Measurements from ENCODE around the gene RAB10. TPM values are rescaled to one million over a fixed set of nuclear protein-coding genes. Genes with fewer than 3 reads are reported as not detected.
A peak's percentile ranks its signal among the peaks of the same experiment; 100 is the strongest.
"Not testable (repeated sequence)": the region's sequence is repeated elsewhere in the genome, so short reads cannot be mapped to it uniquely, and the experiment has no call there.

Gene RAB10
- total RNA-seq, 6 donors from 2014 or later: 81.7 to 139 (median 106) TPM

DNA sequence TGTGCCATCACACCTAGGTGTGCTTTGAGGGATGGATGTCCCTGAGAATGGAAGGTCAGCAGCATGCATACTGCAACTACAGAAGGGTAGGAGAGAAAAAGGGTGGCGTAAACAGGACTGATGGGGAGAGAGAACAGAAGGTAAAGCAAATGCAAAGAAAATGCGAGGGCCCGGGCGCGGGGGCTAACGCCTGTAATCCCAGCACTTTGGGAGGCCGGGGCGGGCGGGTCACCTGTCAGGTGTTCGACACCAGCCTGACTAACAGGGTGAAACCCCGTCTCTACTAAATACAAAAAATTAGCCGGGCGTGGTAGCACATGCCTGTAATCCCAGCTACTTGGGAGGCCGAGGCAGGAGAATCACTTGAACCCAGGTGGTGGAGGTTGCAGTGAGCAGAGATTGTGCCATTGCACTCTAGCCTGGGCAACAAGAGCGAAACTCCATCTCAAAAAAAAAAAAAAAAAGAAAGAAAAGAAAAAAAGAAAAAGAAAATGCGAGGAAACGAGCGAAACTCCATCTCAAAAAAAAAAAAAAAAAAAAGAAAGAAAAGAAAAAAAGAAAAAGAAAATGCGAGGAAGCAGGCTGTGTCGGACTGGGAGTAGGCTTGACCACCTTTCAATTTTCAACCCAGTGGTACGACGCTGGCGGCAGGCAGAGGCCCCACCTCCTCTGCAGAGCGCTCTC is 1.2 kb upstream of the RAB10 start:
- peak in 1 of 2 donors; percentile 79 for DNase-seq
- Histone ChIP-seq H3K4me3 (peak overlapping the region; percentile 74 to 88 (median 86)), H3K27ac (peak overlapping the region; percentile 92 to 98 (median 97)), H3K4me1 (peaks cover 16 to 34% (median 25%) of the 10 kb centered on the region in 4 donors)
- H3K36me3 ChIP-seq, H3K27me3 ChIP-seq, H3K9me3 ChIP-seq: not testable (repeated sequence)
- TF ChIP-seq POLR2A (IDR thresholded peaks at IDR 0.05): peak in 1 of 4 donors; percentile 25
- peak in 1 of 2 donors; percentile 56 for ATAC-seq (ENCODE audit: low FRiP score in 2 of 2)
- WGBS, 2 donors: 41 to 42% methylated on average over 24 of the region's 24 CpGs

DNA sequence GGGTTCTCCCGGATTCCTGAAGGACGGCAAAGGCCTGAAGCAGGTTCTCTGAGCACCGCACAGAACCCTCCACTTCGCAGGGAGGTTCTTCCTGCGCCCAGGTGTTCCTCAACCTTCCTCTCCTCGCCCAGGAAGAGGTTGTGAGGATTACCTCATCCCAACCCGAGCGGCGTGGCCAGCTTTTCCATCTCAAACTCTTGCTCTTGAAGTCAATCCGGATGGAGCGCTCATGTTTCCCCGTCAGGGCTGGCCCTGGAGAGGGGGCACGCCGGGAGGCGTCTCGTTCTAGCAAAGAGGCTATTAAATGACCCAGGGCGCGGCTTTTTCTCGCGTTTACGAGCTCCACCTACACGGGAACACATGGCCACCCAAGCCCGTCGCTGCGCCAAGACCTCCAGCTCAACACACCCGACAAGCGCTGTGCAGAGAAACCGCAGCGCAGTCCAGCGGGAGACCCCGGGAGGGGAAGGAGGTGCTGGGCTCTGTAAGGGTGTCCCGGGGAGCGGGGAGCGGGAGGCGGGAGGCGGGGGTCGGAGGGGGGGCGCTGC is 540 bp upstream of the RAB10 start:
- peak in 1 of 2 donors; percentile 53 for TF ChIP-seq POLR2AphosphoS5 (IDR thresholded peaks at IDR 0.05)
- peak in 2 of 4 donors; percentile 45 to 58 for TF ChIP-seq POLR2A (IDR thresholded peaks at IDR 0.05)
- TF ChIP-seq, protein P1, sequence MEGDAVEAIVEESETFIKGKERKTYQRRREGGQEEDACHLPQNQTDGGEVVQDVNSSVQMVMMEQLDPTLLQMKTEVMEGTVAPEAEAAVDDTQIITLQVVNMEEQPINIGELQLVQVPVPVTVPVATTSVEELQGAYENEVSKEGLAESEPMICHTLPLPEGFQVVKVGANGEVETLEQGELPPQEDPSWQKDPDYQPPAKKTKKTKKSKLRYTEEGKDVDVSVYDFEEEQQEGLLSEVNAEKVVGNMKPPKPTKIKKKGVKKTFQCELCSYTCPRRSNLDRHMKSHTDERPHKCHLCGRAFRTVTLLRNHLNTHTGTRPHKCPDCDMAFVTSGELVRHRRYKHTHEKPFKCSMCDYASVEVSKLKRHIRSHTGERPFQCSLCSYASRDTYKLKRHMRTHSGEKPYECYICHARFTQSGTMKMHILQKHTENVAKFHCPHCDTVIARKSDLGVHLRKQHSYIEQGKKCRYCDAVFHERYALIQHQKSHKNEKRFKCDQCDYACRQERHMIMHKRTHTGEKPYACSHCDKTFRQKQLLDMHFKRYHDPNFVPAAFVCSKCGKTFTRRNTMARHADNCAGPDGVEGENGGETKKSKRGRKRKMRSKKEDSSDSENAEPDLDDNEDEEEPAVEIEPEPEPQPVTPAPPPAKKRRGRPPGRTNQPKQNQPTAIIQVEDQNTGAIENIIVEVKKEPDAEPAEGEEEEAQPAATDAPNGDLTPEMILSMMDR (IDR thresholded peaks at IDR 0.05): no peak
- peak in 1 of 4 donors; percentile 26 for TF ChIP-seq EP300 (IDR thresholded peaks at IDR 0.05)
- H3K4me1 ChIP-seq: peaks cover 22 to 40% (median 27%) of the 10 kb centered on the region in 4 donors
- ATAC-seq (ENCODE audit: low FRiP score in 2 of 2) (peak; percentile 74 to 76), DNase-seq (peak in 1 of 2 donors; percentile 76)
- H3K27ac ChIP-seq: peak overlapping the region; percentile 92 to 98 (median 97)
- no peaks in the 10 kb centered on the region for H3K9me3 ChIP-seq
- H3K36me3 ChIP-seq: no peaks in the 10 kb centered on the region
- H3K4me3 ChIP-seq: peak overlapping the region; percentile 74 to 88 (median 86)
- 0 to 1% methylated on average over 23 to 25 of the region's 38 CpGs for WGBS, 2 donors
- no peaks in the 10 kb centered on the region for H3K27me3 ChIP-seq

DNA sequence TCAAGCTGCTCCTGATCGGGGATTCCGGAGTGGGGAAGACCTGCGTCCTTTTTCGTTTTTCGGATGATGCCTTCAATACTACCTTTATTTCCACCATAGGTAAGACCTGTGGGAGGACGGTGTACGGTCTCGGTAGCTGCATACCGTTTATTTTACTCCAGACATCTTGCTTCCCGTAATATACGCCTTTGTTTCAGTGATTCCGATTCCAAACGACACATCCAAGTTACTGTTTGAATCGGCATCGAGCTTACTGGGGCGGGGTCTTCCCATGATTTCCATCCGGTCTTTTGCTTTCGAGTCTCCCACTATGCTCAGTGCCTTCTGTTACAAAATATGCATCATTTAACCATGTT is 731 bp downstream of the RAB10 start:
- H3K4me1 ChIP-seq: peaks cover 22 to 52% (median 33%) of the 10 kb centered on the region in 4 donors
- peak overlapping the region; percentile 92 to 98 (median 97) for H3K27ac ChIP-seq
- H3K4me3 ChIP-seq: peak overlapping the region; percentile 74 to 90 (median 88)
- DNase-seq: no peak
- no peaks in the 10 kb centered on the region for H3K36me3 ChIP-seq
- 0% methylated on average over 16 to 18 of the region's 18 CpGs for WGBS, 2 donors
- TF ChIP-seq, protein P1 (IDR thresholded peaks at IDR 0.05): no peak
- TF ChIP-seq EP300 (IDR thresholded peaks at IDR 0.05): no peak
- no peak for ATAC-seq (ENCODE audit: low FRiP score in 2 of 2)
- no peaks in the 10 kb centered on the region for H3K9me3 ChIP-seq
- H3K27me3 ChIP-seq: no peaks in the 10 kb centered on the region

DNA sequence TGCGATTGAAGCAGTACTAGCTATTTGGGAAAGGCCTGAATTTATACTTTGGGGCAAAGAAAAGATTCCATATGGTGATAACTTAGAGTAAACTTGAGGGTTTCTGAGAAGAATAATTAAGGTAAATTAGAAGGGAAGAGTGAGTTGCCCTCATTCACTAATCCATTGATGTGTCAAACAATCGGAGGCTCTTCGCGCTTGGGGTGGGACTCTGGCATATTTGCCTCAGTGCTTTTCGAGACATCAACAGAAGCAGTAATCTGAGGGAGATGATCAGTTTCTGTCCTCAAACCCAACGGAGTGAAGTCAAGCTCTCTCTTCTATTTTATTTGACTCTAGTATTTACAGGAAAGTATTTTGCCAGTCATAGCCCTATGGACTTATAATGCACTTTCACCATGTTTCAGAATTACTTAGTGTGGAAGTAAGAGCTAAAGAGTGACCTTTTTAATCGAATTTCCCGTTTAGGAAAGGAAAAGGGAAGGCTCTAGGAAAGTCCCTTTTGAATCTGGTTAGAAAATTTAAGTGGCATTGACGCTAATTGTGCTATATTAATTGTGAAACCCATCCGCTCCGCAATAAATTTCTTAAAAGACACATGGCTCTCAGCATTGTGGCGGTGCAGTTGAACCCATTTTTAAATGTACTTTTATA is 1.3 kb downstream of the RAB10 start:
- Histone ChIP-seq H3K27ac (peak overlapping the region; percentile 92 to 98 (median 97)), H3K36me3 (peaks cover 0 to 4% (median 0%) of the 10 kb centered on the region in 4 donors), H3K4me3 (peak overlapping the region; percentile 74 to 90 (median 88)), H3K9me3 (no peaks in the 10 kb centered on the region), H3K27me3 (no peaks in the 10 kb centered on the region), H3K4me1 (peaks cover 22 to 58% (median 34%) of the 10 kb centered on the region in 4 donors)
- DNase-seq (no peak), ATAC-seq (ENCODE audit: low FRiP score in 2 of 2) (no peak)
- TF ChIP-seq, protein P1 (IDR thresholded peaks at IDR 0.05): no peak
- TF ChIP-seq POLR2A (IDR thresholded peaks at IDR 0.05): peak in 1 of 4 donors; percentile 7
- WGBS, 2 donors: 2 to 3% methylated on average over 12 of the region's 12 CpGs

DNA sequence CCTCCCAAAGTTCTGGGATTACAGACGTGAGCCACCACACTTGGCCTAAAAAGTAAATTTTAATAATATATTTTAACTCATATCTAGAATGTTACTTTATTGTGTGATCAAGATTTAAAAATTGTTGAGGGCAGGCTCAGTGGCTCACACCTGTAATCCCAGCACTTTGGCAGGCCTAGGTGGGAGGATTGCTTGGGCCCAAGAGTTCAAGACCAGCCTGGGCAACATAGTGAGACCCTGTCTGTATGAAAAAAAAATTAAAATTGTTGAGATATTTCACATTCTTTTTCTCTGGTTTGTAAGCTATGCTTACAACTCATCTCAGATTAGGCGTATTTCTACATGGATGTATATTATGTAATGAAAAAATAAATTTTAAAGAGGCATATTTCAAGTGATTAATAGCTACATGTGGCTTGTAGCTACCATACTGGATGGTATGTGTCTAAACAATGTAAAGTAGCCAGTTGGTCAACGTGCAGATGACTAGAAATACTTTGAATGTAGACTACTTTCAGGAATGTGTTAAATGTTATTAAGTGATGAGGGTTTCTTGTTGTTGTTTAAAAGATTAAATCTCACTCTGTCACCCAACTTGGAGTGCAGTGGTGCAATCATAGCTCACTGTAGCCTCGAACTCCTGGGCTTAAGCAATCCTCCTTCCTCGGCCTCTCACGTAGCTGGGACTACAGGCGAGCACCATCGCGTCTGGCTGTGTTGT is 5.9 kb downstream of the RAB10 start:
- DNase-seq: no peak

More for the DNA sequence above, 5.9 kb downstream of the RAB10 start:
- Histone ChIP-seq H3K27me3 (no peaks in the 10 kb centered on the region), H3K4me1 (peaks cover 43 to 76% (median 51%) of the 10 kb centered on the region in 4 donors), H3K4me3 (no peak overlapping the region), H3K27ac (no peak overlapping the region), H3K36me3 (peaks cover 0 to 6% (median 2%) of the 10 kb centered on the region in 4 donors), H3K9me3 (no peaks in the 10 kb centered on the region)
- 73% methylated on average over 9 of the region's 9 CpGs for WGBS, 2 donors
- no peak for ATAC-seq (ENCODE audit: low FRiP score in 2 of 2)
- no peak for TF ChIP-seq POLR2A (IDR thresholded peaks at IDR 0.05)
- no peak for TF ChIP-seq POLR2AphosphoS5 (IDR thresholded peaks at IDR 0.05)
- TF ChIP-seq EP300 (IDR thresholded peaks at IDR 0.05): no peak
- TF ChIP-seq, protein P1 (IDR thresholded peaks at IDR 0.05): no peak

Data from upper lobe of left lung (tissue), 6 donors.